Measurements from ENCODE around the gene MAG.

Gene MAG

GRCh38 chr19:35265900-35266519, 26.0 kb upstream of the MAG start:
- DNase-seq (ENCODE audit: low read depth) = no peak
- TF ChIP-seq, protein P1, sequence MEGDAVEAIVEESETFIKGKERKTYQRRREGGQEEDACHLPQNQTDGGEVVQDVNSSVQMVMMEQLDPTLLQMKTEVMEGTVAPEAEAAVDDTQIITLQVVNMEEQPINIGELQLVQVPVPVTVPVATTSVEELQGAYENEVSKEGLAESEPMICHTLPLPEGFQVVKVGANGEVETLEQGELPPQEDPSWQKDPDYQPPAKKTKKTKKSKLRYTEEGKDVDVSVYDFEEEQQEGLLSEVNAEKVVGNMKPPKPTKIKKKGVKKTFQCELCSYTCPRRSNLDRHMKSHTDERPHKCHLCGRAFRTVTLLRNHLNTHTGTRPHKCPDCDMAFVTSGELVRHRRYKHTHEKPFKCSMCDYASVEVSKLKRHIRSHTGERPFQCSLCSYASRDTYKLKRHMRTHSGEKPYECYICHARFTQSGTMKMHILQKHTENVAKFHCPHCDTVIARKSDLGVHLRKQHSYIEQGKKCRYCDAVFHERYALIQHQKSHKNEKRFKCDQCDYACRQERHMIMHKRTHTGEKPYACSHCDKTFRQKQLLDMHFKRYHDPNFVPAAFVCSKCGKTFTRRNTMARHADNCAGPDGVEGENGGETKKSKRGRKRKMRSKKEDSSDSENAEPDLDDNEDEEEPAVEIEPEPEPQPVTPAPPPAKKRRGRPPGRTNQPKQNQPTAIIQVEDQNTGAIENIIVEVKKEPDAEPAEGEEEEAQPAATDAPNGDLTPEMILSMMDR (IDR thresholded peaks at IDR 0.05; ENCODE audit: control insufficient read depth, insufficient read depth, low read depth, low read length, missing control alignments) = no peak
- H3K4me3 ChIP-seq (ENCODE audit: control insufficient read depth, low read depth, low read length) = no peak overlapping the region

DNA sequence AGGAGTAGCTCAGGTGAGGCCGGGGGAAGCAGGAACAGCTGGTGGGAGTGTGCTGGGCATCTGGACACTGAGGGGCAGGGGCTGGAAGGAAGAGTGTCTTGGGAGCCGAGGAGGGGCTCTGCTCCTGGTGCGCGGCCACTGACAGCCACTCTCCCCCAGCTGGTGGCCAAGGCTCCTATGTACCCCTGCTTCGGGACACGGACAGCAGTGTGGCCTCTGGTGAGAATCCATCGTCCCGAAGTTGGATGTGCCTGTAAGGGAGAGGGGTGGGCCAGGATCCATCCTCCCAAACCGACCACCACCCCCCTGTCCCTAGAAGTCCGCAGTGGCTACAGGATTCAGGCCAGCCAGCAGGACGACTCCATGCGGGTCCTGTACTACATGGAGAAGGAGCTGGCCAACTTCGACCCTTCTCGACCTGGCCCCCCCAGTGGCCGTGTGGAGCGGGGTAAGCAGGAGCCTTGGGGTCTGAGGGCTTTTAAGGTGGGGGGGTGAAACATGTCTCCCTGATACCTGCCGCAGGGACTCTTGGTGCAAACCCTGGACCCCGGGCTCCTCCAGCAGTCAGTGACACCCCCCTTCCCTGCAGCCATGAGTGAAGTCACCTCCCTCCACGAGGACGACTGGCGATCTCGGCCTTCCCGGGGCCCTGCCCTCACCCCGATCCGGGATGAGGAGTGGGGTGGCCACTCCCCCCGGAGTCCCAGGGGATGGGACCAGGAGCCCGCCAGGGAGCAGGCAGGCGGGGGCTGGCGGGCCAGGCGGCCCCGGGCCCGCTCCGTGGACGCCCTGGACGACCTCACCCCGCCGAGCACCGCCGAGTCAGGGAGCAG, 25.2 kb upstream of the MAG start:
- no peak for DNase-seq (ENCODE audit: low read depth)
- TF ChIP-seq, protein P1 (IDR thresholded peaks at IDR 0.05; ENCODE audit: control insufficient read depth, insufficient read depth, low read depth, low read length, missing control alignments) = no peak
- H3K4me3 ChIP-seq (ENCODE audit: control insufficient read depth, low read depth, low read length) = peak overlapping the region; percentile 71

DNA sequence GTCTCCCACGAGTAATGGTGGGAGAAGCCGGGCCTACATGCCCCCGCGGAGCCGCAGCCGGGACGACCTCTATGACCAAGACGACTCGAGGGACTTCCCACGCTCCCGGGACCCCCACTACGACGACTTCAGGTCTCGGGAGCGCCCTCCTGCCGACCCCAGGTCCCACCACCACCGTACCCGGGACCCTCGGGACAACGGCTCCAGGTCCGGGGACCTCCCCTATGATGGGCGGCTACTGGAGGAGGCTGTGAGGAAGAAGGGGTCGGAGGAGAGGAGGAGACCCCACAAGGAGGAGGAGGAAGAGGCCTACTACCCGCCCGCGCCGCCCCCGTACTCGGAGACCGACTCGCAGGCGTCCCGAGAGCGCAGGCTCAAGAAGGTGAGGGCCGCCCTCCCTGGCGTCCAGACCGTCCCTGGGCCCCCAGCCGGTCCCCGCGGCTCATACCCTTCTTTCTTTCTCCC, 24.6 kb upstream of the MAG start:
- no peak for DNase-seq (ENCODE audit: low read depth)
- peak overlapping the region; percentile 71 for H3K4me3 ChIP-seq (ENCODE audit: control insufficient read depth, low read depth, low read length)
- TF ChIP-seq, protein P1 (IDR thresholded peaks at IDR 0.05; ENCODE audit: control insufficient read depth, insufficient read depth, low read depth, low read length, missing control alignments) = no peak

DNA sequence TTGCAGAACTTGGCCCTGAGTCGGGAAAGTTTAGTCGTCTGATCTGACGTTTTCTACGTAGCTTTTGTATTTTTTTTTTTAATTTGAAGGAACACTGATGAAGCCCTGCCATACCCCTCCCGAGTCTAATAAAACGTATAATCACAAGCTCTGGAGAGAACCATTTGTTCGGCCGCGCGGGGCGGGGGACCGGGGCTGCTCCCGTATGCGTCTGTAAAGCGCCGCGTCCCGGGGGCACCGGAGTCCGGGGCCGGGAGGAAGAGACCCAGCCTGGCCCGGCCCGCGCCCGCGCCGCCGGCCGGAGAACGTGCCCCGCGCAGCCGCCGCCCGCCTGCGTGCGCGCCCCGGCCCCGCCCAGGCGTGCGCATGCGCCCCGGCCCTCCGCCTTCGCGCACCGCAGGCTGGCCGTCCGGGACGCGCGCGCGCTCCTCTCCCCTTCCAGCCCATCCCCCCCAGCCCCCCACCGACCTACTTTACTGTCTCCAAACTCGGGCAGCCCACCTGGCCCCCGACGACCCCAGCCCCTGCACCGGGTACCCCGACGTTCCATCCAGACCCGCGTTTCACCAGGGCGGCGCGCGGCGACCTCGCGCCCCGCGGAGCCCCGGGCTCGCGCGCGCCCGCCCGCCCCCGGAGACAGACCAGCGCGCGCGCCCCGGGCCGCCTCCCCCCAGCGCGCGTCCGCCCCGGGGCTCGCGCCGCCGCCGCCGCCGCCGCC, 24.0 kb upstream of the MAG start:
- TF ChIP-seq, protein P1 (IDR thresholded peaks at IDR 0.05; ENCODE audit: control insufficient read depth, insufficient read depth, low read depth, low read length, missing control alignments) = no peak
- no peak for DNase-seq (ENCODE audit: low read depth)

DNA sequence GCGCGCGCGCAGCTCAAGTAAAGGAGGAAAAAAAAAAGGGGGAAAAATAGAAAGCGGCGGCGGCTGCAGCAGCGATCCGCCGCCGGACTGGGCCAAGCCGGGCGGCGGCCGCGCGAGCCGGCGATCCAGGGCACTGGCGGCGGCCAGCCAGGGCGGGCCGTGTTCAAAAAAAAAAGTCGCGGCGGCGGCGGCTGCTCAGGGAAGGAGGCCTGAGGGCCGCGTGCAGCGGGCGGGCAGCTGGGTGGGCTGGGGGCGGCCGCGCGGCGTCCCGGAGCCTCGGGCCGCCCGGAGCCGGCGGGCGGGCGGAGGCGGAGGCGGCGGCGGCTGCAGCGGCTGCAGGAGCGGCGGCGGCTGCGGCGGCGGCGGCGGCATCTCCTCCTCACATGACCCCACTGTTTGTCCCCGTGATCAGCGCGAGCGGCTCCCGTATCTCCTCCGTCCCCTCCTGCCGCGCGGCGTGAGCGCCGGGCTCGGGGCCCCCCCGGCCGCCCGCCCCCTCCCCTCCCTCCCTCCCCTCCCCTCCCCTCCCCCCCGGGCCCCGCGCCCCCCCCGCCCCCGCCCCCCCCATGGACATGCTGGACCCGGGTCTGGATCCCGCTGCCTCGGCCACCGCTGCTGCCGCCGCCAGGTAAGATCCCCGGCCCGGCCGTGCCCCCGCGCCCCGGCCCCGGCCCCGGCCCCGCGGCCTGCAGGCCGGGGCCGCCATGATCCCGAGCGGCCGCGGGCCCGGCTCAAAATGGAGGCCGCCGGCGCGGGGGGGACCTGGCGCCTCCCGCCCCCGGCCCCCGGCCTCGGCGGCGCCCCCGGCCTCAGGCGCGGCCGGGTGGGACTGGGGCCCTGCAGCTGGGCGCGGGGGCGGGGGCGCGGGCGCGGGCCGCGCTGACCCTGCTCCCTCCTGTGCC, 23.2 kb upstream of the MAG start, which contains the start of gene USF2:
TSS of gene USF2 (plus strand) at position 427 of the 902 bp plus-strand sequence. CDS start at position 567, 140 bp downstream.
- DNase-seq (ENCODE audit: low read depth) = no peak
- peak within 1 kb of the TSS; percentile 71 for H3K4me3 ChIP-seq (ENCODE audit: control insufficient read depth, low read depth, low read length)
- TF ChIP-seq, protein P1 (IDR thresholded peaks at IDR 0.05; ENCODE audit: control insufficient read depth, insufficient read depth, low read depth, low read length, missing control alignments) = no peak

More for the DNA sequence above, 24.0 kb upstream of the MAG start:
- peak overlapping the region; percentile 71 for H3K4me3 ChIP-seq (ENCODE audit: control insufficient read depth, low read depth, low read length)

Data from AG09309 (cell line).